ENCODE measurements around the gene IL22RA2.

The IL22RA2 gene

GRCh38 chr6:137173501-137173900, at the start of gene IL22RA2:
TSS of gene IL22RA2 (minus strand) at chr6:137173644. CDS start at chr6:137161749, 11,895 bp downstream.
- H3K9me3 ChIP-seq (ENCODE audit: control insufficient read depth, insufficient read depth, low read depth, low read length), result no peaks in the 10 kb centered on the region
- no peak within 1 kb of the TSS for H3K27ac ChIP-seq (ENCODE audit: extremely low read depth, low read depth, low read length)
- H3K36me3 ChIP-seq (ENCODE audit: control insufficient read depth in 2 of 2, insufficient read depth in 1 of 2, low read length in 2 of 2), result no peaks in the 10 kb centered on the region
- TF ChIP-seq ZNF692 (tag by site-specific recombination; IDR thresholded peaks at IDR 0.05), result no peak
- TF ChIP-seq HOXC10 (CRISPR knock-in tag; IDR thresholded peaks at IDR 0.05), result no peak
- no peak for TF ChIP-seq ZNF19 (tag by site-specific recombination; IDR thresholded peaks at IDR 0.05; ENCODE audit: low read depth)
- no peak for TF ChIP-seq SP3 (tag by site-specific recombination; IDR thresholded peaks at IDR 0.05)
- no peak for TF ChIP-seq ZNF768 (tag by site-specific recombination; IDR thresholded peaks at IDR 0.05)
- no peak for TF ChIP-seq ZSCAN23 (tag by site-specific recombination; IDR thresholded peaks at IDR 0.05)
- no peak for TF ChIP-seq AEBP2 (tag by site-specific recombination; IDR thresholded peaks at IDR 0.05; ENCODE audit: borderline replicate concordance)
- no peak for TF ChIP-seq BCL11B (tag by site-specific recombination; IDR thresholded peaks at IDR 0.05; ENCODE audit: low read depth)
- no peak for TF ChIP-seq ZNF324 (tag by site-specific recombination; IDR thresholded peaks at IDR 0.05)
- TF ChIP-seq ZNF280D (tag by site-specific recombination; IDR thresholded peaks at IDR 0.05), result no peak
- TF ChIP-seq KLF8 (tag by site-specific recombination; IDR thresholded peaks at IDR 0.05), result no peak
- TF ChIP-seq REST (tag by site-specific recombination; IDR thresholded peaks at IDR 0.05), result no peak
- TF ChIP-seq SETDB1 (IDR thresholded peaks at IDR 0.05; ENCODE audit: insufficient read length, low read length), result no peak
- TF ChIP-seq ZNF580 (tag by site-specific recombination; IDR thresholded peaks at IDR 0.05), result no peak
- TF ChIP-seq ZNF624 (tag by site-specific recombination; IDR thresholded peaks at IDR 0.05), result no peak
- TF ChIP-seq ZNF776 (tag by site-specific recombination; IDR thresholded peaks at IDR 0.05; ENCODE audit: borderline replicate concordance), result no peak
- TF ChIP-seq ZNF701 (tag by site-specific recombination; IDR thresholded peaks at IDR 0.05), result no peak
- TF ChIP-seq ZNF510 (tag by site-specific recombination; IDR thresholded peaks at IDR 0.05; ENCODE audit: insufficient replicate concordance), result no peak
- TF ChIP-seq ZNF837 (tag by site-specific recombination; IDR thresholded peaks at IDR 0.05), result no peak
- TF ChIP-seq ZNF639 (tag by site-specific recombination; IDR thresholded peaks at IDR 0.05), result no peak
- POLR2A ChIA-PET, result no interaction called here
- CTCF ChIA-PET, result no interaction called here
- no peak within 1 kb of the TSS for H3K4me3 ChIP-seq (ENCODE audit: low read depth, low read length)
- H3K4me1 ChIP-seq (ENCODE audit: control insufficient read depth, insufficient read depth, low read length), result no peaks in the 10 kb centered on the region
